HCT116 (cell line): Measurements from ENCODE around the gene LCMT1. TPM values are rescaled to one million over a fixed set of nuclear protein-coding genes. Genes with fewer than 3 reads are reported as not detected.

ENCODE experiments used
- ATAC-seq: fragments of 200-7000 bp; cut with Tn5 transposase; 2 replicates; pipeline ENCODE4 v1.9.1; 2020; ENCODE audit warnings: mild to moderate bottlenecking, moderate library complexity
- BruUV-seq: library from RNA; stranded (reverse); fragments of 400-500 nt; replicated peaks from 2 replicates; lab custom pipeline; 2021; lab: Mats Ljungman, UMichigan
- CTCF ChIA-PET: fragments of 300-600 bp; sonication (Branson Sonifier 250); formaldehyde crosslinking; loops from one replicate; lab custom pipeline; 2021; ENCODE audit warnings: antibody characterized with exemption; lab: Charles Lee
- POLR2A ChIA-PET: fragments of 300-600, 350-600 bp; sonication (Branson Sonifier 250); formaldehyde crosslinking; loops from one replicate; lab custom pipeline; 2021; ENCODE audit warnings: antibody characterized with exemption; lab: Charles Lee
- RAD21 ChIA-PET, 2 experiments: fragments of 300-600 bp; sonication (Branson Sonifier 250); formaldehyde crosslinking; loops; one replicate each; lab custom pipeline; 2023; ENCODE audit warnings: low total read pairs in 2 of 2; ENCODE audit not compliant: uncharacterized antibody in 2 of 2, unreplicated experiment in 2 of 2, low non-redundant PET in 1 of 2; lab: Charles Lee
- DNase-seq: peaks from one replicate; pipeline ENCODE4 v3.0.0-alpha.2; 2010; ENCODE audit warnings: low read depth, low spot score
- H2AFZ ChIP-seq: fragments of 200-600 bp; shearing (Covaris generic), sonication (generic); 2 replicates; pipeline ENCODE4 v1.6.1; 2017; ENCODE audit warnings: low read depth, mixed run types, mixed read lengths, antibody characterized with exemption, low read length; ENCODE audit not compliant: poor library complexity, severe bottlenecking
- H3K27ac ChIP-seq: 2 replicates; pipeline ENCODE4 v1.5.1; 2012; ENCODE audit warnings: low read depth, low read length
- H3K27me3 ChIP-seq: fragments of 200-600 bp; sonication (generic); 2 replicates; pipeline ENCODE4 v1.6.1; 2016; ENCODE audit warnings: mixed run types, low read length, mixed read lengths; ENCODE audit not compliant: insufficient read depth
- H3K36me3 ChIP-seq, 2 experiments: fragments of 200-500 bp in 1 of 2; fragments of 200-600 bp in 1 of 2; sonication (Bioruptor generic) in 1 of 2; sonication (generic) in 1 of 2; 2 replicates each; pipeline versions ENCODE4 v1.5.1 to v1.6.1; 2014 to 2016; ENCODE audit warnings: low read length in 2 of 2, inconsistent platforms in 1 of 2, mixed read lengths in 1 of 2, mixed run types in 1 of 2; ENCODE audit not compliant: insufficient read depth in 2 of 2, control insufficient read depth in 1 of 2
- H3K4me1 ChIP-seq, 2 experiments: fragments of 200-600 bp in 1 of 2; sonication (generic) in 1 of 2; 2 replicates each; pipeline versions ENCODE4 v1.5.1 to v1.6.1; 2012 to 2017; ENCODE audit warnings: low read length in 2 of 2, inconsistent platforms in 1 of 2, mild to moderate bottlenecking in 1 of 2, mixed read lengths in 1 of 2, mixed run types in 1 of 2, moderate library complexity in 1 of 2; ENCODE audit not compliant: insufficient read depth in 2 of 2, control insufficient read depth in 1 of 2
- H3K4me2 ChIP-seq: fragments of 200-600 bp; sonication (generic); 2 replicates; pipeline ENCODE4 v1.6.1; 2017; ENCODE audit warnings: mixed run types, low read length, mixed read lengths
- H3K4me3 ChIP-seq, 2 experiments: fragments of 200-600 bp in 1 of 2; sonication (generic) in 1 of 2; replicated peaks in 1 of 2; 2 replicates each; pipeline ENCODE4 v1.5.1; 2011 to 2016; ENCODE audit warnings: low read length in 2 of 2, control low read depth in 1 of 2, low read depth in 1 of 2, mild to moderate bottlenecking in 1 of 2, mixed read lengths in 1 of 2, mixed run types in 1 of 2
- H3K79me2 ChIP-seq: fragments of 200-600 bp; sonication (generic); 2 replicates; pipeline ENCODE4 v1.6.1; 2017; ENCODE audit warnings: mild to moderate bottlenecking, mixed run types, low read length, moderate library complexity, mixed read lengths; ENCODE audit not compliant: insufficient read depth
- H3K9ac ChIP-seq: fragments of 200-600 bp; sonication (generic); 2 replicates; pipeline ENCODE4 v1.6.1; 2016; ENCODE audit warnings: low read length, mixed read lengths
- H3K9me2 ChIP-seq: fragments of 200-600 bp; sonication (generic), shearing (Covaris generic); 2 replicates; pipeline ENCODE4 v1.6.1; 2017; ENCODE audit warnings: mixed run types, mild to moderate bottlenecking, moderate library complexity; ENCODE audit not compliant: insufficient read depth
- H3K9me3 ChIP-seq, 2 experiments: fragments of 200-500 bp in 1 of 2; fragments of 200-600 bp in 1 of 2; sonication (Bioruptor generic) in 1 of 2; sonication (generic) in 1 of 2; 2 replicates each; pipeline ENCODE4 v1.6.1; 2014 to 2017; ENCODE audit warnings: low read length in 2 of 2, mixed read lengths in 2 of 2, inconsistent platforms in 1 of 2, low read depth in 1 of 2, mild to moderate bottlenecking in 1 of 2, mixed run types in 1 of 2, moderate library complexity in 1 of 2; ENCODE audit not compliant: control insufficient read depth in 1 of 2, insufficient read depth in 1 of 2
- H4K20me1 ChIP-seq: fragments of 200-600 bp; sonication (generic), shearing (Covaris generic); 2 replicates; pipeline ENCODE4 v1.6.1; 2017; ENCODE audit warnings: mixed run types, mild to moderate bottlenecking, moderate library complexity; ENCODE audit not compliant: insufficient read depth
- CBX3 ChIP-seq: IDR thresholded peaks from 2 replicates; pipeline ENCODE4 v1.6.1; 2012; ENCODE audit warnings: low read depth
- CEBPB ChIP-seq: IDR thresholded peaks from 2 replicates; pipeline ENCODE4 v1.6.1; 2012; ENCODE audit warnings: low read depth
- EGR1 ChIP-seq: IDR thresholded peaks from 2 replicates; pipeline ENCODE4 v1.6.1; 2012; ENCODE audit warnings: low read depth
- SRF ChIP-seq: IDR thresholded peaks from 2 replicates; pipeline ENCODE4 v1.6.1; 2012; ENCODE audit warnings: low read depth
- TCF7L2 ChIP-seq: IDR thresholded peaks from 2 replicates; pipeline ENCODE4 v1.7.0; 2011; ENCODE audit warnings: borderline replicate concordance, inconsistent platforms; ENCODE audit not compliant: insufficient read depth, insufficient read length; ENCODE audit errors: extremely low read depth
- ZFX ChIP-seq: fragments of 450-650 bp; IDR thresholded peaks from 2 replicates; pipeline ENCODE4 v1.6.1; 2017
- intact Hi-C: fragments of 100-400 bp; cut with micrococcal nuclease; formaldehyde crosslinking; loops from 2 replicates; pipeline ENCODE4 v1.10.0; 2022
- total RNA-seq: library from RNA; stranded (reverse); gene quantifications from one replicate; pipeline ENCODE4 v1.2.1, GENCODE V29; 2021; ENCODE audit not compliant: unreplicated experiment
- TF ChIP-seq, protein P1 (sequence below): IDR thresholded peaks from 2 replicates; pipeline ENCODE4 v1.6.1; 2012

Gene LCMT1
- total RNA-seq, 1 experiment from 2014 or later: 52.4 TPM

DNA sequence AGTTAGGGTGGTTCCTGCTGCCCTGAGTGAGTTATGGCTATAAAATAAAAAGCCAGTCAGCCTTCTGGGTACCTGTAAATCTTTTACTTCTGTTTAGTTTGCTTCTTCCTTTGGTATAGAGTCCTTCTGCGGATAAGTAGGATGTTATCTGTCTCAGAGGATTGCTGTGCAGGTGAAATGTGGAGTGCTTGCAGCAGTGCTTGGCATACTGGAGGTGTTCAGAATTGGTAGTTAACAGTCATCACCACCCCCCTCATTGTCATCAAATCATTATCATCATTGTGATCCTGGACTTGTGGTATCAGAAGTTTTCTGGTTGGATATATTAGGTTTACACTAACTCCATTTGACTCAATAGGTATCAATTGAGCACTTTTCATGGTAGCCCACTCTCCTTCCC, 2.6 kb downstream of the LCMT1 start (continued):
- TF ChIP-seq, protein P1, sequence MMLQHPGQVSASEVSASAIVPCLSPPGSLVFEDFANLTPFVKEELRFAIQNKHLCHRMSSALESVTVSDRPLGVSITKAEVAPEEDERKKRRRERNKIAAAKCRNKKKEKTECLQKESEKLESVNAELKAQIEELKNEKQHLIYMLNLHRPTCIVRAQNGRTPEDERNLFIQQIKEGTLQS: no peak
- TF ChIP-seq TCF7L2: no peak
- TF ChIP-seq, all 23 proteins: peak for 0

DNA sequence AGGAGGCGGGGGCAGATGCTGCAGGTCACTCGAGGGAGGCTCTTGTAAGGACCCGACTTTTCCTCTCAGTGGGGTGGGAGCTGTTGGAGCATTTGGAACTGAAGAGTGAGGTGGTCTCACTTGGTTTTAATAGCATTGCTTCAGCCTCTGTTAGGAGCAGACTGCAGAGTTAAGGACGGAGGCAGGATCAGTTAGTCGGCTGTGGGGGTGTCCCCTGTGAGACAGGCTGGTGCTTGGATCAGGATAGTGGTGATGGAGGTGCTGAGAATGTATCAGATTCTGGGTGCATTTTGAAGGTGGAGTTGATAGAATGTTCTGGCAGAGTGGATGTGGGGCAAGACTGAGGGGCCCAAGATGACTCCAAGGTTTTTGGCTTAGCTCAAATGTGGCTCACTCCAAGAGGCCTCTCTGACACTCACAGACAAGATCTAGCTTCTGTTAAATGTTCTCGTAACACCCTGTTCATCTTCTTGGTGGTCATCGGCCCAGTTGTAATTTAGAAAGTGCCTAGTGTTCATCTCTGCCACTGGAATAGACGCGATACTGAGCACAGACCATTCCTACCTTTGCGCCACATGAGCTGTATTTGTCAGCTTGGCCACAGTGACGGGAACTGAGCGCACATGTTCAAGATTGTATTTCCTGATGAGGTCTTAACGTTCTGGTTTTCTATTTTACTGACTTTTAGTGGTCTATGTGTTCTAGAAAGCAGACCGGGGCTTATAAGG, 7.5 kb downstream of the LCMT1 start:
- intact Hi-C loops: no loop called here
- H3K79me2 ChIP-seq: peaks cover 56% of the 10 kb centered on the region
- H3K9me2 ChIP-seq: no peaks in the 10 kb centered on the region
- H3K9me3 ChIP-seq: no peaks in the 10 kb centered on the region
- no peak overlapping the region for H3K4me3 ChIP-seq
- no peak overlapping the region for H3K27ac ChIP-seq
- ChIA-PET POLR2A (interaction anchor here (0.9 kb wide), 1 partner anchor 11 kb away, joined by 3 read pairs; no protein-coding TSS in a partner anchor), RAD21 (no interaction called here), CTCF (interaction anchor here (1.1 to 1.4 kb wide), 2 partner anchors 9 to 106 kb away, joined by 3 to 5 read pairs; no protein-coding TSS in a partner anchor)
- no peaks in the 10 kb centered on the region for H4K20me1 ChIP-seq
- DNase-seq (no peak), ATAC-seq (no peak)
- no TSS peak for BruUV-seq
- no peak overlapping the region for H3K9ac ChIP-seq
- no peak overlapping the region for H2AFZ ChIP-seq
- no peaks in the 10 kb centered on the region for H3K4me1 ChIP-seq
- H3K27me3 ChIP-seq: no peaks in the 10 kb centered on the region
- TF ChIP-seq, protein P1: no peak
- TF ChIP-seq CBX3 (no peak), EGR1 (no peak), ZFX (no peak), SRF (no peak), CEBPB (no peak)
- no peak overlapping the region for H3K4me2 ChIP-seq
- no peaks in the 10 kb centered on the region; a peak in 2 of 4 replicates for H3K36me3 ChIP-seq
